D721Med (cell line): Measurements from ENCODE around the gene ZNF157.

Experiments used
- DNase-seq: peaks from one replicate; pipeline ENCODE4 v3.0.0; 2011; ENCODE audit warnings: low spot score; ENCODE audit not compliant: insufficient read length
- FAIRE-seq: peaks from 2 replicates; lab custom pipeline; 2011; peaks lifted over from hg19 to GRCh38; lab: Jason Lieb, UNC
- TF ChIP-seq, protein P1 (sequence below): IDR thresholded peaks from 2 replicates; pipeline ENCODE4 v1.5.1; 2012; ENCODE audit warnings: mild to moderate bottlenecking, control low read depth; ENCODE audit not compliant: insufficient read depth; ENCODE audit errors: missing control alignments

Gene ZNF157

GRCh38 chrX:47390780-47391179 is 20.4 kb downstream of the ZNF157 start:
- TF ChIP-seq, protein P1, sequence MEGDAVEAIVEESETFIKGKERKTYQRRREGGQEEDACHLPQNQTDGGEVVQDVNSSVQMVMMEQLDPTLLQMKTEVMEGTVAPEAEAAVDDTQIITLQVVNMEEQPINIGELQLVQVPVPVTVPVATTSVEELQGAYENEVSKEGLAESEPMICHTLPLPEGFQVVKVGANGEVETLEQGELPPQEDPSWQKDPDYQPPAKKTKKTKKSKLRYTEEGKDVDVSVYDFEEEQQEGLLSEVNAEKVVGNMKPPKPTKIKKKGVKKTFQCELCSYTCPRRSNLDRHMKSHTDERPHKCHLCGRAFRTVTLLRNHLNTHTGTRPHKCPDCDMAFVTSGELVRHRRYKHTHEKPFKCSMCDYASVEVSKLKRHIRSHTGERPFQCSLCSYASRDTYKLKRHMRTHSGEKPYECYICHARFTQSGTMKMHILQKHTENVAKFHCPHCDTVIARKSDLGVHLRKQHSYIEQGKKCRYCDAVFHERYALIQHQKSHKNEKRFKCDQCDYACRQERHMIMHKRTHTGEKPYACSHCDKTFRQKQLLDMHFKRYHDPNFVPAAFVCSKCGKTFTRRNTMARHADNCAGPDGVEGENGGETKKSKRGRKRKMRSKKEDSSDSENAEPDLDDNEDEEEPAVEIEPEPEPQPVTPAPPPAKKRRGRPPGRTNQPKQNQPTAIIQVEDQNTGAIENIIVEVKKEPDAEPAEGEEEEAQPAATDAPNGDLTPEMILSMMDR = no peak
- DNase-seq (no peak), FAIRE-seq (no peak)

DNA sequence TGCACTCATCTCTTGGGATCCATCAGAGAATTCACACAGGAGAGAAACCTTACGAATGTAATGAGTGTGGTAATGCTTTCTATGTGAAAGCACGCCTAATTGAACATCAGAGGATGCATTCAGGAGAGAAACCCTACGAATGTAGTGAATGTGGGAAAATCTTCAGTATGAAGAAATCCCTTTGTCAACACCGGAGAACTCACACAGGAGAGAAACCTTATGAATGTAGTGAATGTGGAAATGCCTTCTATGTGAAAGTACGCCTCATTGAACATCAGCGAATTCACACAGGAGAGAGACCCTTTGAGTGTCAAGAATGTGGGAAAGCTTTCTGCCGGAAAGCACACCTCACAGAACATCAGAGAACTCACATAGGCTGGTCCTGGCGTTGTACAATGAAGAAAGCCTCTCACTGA is 42.8 kb downstream of the ZNF157 start:
- TF ChIP-seq, protein P1 = no peak
- FAIRE-seq = no peak
- DNase-seq = no peak

DNA sequence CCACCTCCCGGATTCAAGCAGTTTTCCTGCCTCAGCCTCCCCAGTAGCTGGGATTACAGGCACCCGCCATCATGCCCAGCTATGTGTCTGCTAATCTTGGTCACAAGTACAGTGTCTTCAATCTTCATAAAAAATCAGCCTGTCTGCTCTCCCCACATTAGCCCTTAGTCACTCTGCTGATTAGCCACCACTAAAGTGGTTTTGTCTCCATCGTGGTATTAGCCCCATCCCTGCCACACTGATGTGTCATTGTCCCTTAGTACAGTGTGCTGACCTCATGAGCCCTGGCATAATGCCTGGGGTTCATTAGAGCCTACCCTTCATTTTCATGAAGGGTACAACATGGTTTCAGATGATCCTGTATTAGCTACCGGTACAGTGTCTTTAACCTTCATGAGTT is 49.9 kb downstream of the ZNF157 start:
- TF ChIP-seq, protein P1 = no peak
- DNase-seq (no peak), FAIRE-seq (no peak)

DNA sequence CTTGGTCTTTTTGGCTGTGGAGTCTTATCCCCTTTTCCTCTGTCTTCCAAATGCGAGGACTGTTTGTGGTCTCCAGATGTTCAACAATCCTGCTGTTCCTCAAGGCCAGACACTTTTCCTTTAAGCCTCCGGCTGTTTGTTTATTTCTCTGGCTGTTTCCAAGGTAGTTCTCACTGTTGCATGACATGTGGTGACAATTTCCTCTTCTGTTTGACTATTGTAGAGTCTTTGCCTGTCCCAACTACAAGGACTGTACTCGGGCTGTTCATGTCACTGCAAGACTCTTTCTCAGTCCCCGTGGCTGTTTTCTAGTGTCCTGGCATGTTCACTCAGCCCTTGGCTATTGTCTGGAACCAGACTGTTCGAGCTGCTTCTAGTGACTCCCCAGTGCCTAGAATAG is 50.6 kb downstream of the ZNF157 start:
- TF ChIP-seq, protein P1 = no peak
- DNase-seq (no peak), FAIRE-seq (no peak)

- DNase-seq (no peak), FAIRE-seq (no peak)
- TF ChIP-seq, protein P1 = no peak
These were observed 52.1 kb downstream of the ZNF157 start for GRCh38 chrX:47422444-47422843.

- DNase-seq (no peak), FAIRE-seq (no peak)
- TF ChIP-seq, protein P1 = no peak
These were observed 60.5 kb downstream of the ZNF157 start for GRCh38 chrX:47430925-47431324.

GRCh38 chrX:47446431-47446830 is 76.1 kb downstream of the ZNF157 start:
- TF ChIP-seq, protein P1 = no peak
- FAIRE-seq (no peak), DNase-seq (no peak)
